Tibial nerve (tissue), 3 donors: ENCODE measurements around the gene MAP1A.

Source experiments
- CTCF ChIP-seq, 5 experiments: fragments of 200-600 bp in 3 of 5; fragments of 450-650 bp in 2 of 5; sonication (generic) in 3 of 5; IDR thresholded peaks; one replicate each; pipeline ENCODE4 v1.5.1; 2016 to 2019; ENCODE audit warnings: antibody characterized with exemption in 5 of 5, mild to moderate bottlenecking in 3 of 5, moderate library complexity in 2 of 5
- POLR2A ChIP-seq, 2 donors: fragments of 450-650 bp; IDR thresholded peaks; one replicate each; pipeline ENCODE4 v1.6.1; 2017; ENCODE audit warnings: antibody characterized with exemption in 2 of 2, mild to moderate bottlenecking in 2 of 2, moderate library complexity in 2 of 2

- TF ChIP-seq CTCF (IDR thresholded peaks at IDR 0.05) (no peak), POLR2A (IDR thresholded peaks at IDR 0.05) (no peak)
Observed at GRCh38 chr15:43471975-43472374, 45.4 kb upstream of the MAP1A start.
